HG02870 (cell line): ENCODE results near the gene FAM83F.
"Not testable (repeated sequence)": the region's sequence is repeated elsewhere in the genome, so short reads cannot be mapped to it uniquely, and the experiment has no call there.

Source experiments
- ATAC-seq: cut with Tn5 transposase; IDR thresholded peaks from one replicate; pipeline ENCODE4 v1.9.1; 2021; ENCODE audit warnings: mild to moderate bottlenecking, moderate library complexity; ENCODE audit not compliant: unreplicated experiment

Gene FAM83F

GRCh38 chr22:40009951-40010671 is 15.4 kb downstream of the FAM83F start:
- ATAC-seq = no peak

GRCh38 chr22:40010746-40011145 is 16.0 kb downstream of the FAM83F start:
- ATAC-seq = no peak

GRCh38 chr22:40014667-40015248 is 20.0 kb downstream of the FAM83F start:
- no peak for ATAC-seq

DNA sequence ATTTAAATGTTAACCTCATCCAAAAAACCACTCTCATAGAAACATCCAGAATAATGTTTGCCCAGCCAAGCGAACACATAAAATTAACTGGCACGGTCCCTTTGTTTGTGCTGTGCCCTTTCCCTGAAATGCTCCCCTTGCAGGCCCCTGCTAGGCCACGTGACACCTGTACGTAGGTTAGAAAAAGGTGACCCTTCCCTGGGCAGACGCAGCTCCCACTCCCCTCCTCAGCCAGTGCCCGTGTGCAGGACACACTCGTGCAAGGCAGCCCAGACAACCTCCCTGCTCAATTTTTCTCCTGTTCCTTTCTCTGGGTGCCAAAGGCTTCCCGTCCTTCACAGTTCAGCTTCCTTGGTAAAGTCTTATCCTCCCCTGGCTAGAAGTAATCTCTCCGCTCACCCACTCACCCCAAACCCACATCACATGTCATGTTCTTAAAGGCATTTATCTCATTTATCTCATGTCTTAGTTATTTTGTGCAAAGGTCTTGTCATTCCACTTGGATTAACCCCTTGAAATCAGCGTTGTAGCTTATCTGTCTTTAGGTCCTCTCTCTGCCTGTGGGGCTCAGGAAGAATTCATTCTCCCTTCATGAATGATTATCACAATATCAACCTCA is 20.7 kb downstream of the FAM83F start:
- ATAC-seq = no peak

DNA sequence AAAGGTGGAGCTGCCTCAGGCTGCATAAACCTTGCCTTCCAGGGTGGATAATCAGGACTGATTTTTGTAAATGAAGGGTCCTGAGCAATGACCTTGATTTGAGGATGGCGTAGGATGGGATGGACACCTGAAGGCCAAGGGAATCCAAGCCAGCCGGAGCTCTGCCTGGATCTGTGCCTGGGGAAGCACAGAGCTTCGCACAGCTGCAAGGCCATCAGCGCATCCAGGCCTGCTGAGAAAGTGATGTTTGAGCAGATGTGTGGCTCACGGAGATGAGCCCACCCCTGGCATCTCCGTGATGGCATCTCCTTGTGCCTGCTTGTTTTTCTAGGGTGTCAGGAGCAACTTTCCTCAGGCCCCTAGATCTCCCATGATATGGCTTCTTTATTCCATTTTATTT is 23.3 kb downstream of the FAM83F start:
- no peak for ATAC-seq

DNA sequence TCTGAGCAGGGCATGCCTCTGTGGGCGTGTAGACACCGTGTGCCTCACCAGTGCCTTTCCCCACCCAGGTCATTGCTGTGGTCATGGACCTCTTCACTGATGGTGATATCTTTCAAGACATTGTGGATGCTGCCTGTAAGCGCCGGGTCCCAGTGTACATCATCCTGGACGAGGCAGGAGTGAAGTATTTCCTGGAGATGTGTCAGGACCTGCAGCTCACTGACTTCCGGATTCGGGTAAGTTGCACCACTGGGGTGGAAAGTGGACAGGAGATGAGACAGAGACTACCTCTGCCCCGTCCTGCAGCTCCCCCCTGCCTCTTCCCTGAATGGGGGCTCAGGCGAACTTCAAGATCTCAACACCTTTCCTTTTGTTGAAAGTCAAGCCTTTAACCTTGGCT is 24.3 kb downstream of the FAM83F start:
- no peak for ATAC-seq

DNA sequence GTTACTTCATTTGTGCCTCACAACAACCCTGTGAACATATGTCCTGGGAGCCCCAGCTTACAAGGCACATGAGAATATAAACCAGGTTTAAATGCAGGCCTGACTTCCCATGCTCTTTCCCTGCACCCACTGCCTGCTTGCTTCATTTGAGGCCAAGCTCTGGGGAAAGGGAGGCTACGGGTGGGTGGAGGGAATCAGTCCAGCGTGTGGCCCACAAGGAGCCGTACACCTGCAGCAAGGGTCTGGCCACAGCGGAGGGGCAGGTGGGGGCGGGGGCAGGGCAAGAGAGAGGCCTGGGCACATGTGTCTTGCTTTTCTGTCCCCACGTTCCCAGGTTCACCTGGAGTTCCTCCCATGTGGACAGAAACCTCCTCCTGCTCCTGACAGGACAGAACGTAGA is 26.2 kb downstream of the FAM83F start:
- no peak for ATAC-seq

DNA sequence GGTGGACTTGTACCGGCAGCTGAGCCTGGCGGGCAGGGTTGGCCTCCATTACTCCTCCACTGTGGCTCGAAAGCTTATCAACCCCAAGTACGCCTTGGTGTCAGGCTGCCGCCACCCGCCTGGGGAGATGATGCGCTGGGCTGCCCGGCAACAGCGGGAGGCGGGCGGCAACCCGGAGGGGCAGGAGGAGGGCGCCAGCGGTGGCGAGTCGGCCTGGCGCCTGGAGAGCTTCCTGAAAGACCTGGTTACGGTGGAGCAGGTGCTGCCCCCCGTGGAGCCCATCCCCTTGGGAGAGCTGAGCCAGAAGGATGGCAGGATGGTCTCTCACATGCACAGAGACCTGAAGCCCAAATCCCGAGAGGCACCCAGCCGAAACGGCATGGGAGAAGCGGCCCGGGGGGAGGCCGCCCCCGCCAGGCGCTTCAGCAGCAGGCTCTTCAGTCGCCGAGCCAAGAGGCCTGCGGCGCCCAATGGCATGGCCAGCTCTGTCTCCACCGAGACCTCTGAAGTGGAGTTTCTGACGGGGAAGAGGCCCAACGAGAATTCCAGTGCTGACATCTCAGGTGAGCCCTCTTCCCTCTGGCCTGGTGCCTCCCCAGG is 26.7 kb downstream of the FAM83F start:
- ATAC-seq = no peak

DNA sequence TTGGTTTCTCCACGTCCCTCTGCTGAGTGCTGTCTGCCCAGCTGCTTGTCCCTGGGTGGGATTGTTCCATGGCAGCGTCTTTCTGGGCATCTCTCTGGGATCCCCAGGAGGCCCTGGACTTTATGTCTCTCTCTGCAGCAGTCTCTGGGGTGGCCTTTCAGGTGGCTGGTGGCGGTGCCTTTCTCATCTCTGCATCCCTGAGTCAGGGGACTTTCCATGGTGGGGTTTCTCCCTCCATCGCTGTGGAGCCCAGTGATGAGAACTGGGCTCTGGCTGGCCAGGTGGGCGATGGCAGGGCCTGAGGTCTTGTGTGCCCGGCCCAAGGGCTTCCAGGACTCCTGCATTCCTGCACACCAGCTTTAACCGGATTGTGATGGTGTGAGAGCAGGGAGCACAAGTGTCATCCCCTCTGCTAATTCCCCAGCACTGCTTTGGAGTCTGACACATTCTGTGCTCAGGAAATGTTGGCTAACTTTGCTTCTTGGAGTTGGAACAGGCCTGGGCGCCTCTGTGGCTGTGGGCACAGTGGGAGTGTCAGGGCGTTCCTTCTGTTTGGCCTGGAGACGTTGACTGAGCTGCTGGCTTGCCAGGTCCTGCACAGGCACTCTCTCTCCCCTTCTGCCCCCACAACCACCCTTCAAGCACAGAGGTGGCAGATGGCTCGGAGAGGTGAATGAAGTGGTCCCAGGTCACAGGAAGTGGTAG is 27.9 kb downstream of the FAM83F start:
- ATAC-seq = no peak

DNA sequence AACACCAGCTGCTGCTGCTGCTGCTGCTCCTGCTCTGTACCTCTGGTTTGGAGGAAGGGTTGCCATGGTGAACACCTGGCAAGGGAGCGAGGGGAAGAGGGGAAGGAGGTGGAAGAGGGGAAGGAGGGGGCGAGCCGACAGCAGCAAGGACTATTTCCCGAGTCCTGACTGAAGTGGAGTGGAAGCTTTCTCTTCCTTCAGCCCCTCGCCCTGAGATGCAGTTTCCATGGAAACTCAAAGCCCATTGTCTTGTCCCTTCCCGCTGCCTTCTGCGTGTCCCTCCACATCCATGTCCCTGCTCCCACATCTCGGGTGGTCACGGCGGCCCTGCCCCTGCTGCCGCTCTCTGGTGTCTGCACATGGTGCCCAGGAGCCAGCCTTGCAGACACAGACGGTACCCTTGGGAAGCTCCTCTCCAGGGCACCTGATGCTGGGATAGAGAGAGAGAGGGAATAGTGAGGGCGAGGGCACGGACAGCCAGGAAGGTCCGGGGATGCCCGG is 28.6 kb downstream of the FAM83F start:
- ATAC-seq = no peak

GRCh38 chr22:40024201-40025061 is 29.7 kb downstream of the FAM83F start:
- no peak for ATAC-seq

GRCh38 chr22:40025062-40025379 is 30.3 kb downstream of the FAM83F start:
- ATAC-seq = not testable (repeated sequence)

GRCh38 chr22:40025856-40026255 is 31.1 kb downstream of the FAM83F start:
- ATAC-seq = no peak

DNA sequence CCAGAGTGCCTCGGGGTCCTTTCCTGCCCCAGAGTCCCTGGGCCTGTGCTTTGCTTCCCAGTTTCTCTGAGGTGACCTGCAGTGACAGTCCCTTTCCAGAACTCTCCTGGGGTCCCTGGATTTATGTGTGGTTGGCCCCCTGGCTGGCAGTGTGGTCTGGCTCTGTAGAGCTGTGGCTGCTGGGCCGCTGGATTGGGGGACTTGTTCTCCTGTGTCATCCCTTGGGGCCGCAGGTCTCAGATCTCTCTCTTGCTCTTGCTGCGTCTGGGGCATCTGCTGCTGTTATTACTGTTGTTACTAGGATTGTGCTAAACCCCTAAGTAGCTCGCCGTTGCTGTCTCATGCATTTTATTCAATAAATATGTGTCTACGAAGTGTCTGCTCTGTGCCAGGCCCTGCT is 31.9 kb downstream of the FAM83F start:
- ATAC-seq = no peak

DNA sequence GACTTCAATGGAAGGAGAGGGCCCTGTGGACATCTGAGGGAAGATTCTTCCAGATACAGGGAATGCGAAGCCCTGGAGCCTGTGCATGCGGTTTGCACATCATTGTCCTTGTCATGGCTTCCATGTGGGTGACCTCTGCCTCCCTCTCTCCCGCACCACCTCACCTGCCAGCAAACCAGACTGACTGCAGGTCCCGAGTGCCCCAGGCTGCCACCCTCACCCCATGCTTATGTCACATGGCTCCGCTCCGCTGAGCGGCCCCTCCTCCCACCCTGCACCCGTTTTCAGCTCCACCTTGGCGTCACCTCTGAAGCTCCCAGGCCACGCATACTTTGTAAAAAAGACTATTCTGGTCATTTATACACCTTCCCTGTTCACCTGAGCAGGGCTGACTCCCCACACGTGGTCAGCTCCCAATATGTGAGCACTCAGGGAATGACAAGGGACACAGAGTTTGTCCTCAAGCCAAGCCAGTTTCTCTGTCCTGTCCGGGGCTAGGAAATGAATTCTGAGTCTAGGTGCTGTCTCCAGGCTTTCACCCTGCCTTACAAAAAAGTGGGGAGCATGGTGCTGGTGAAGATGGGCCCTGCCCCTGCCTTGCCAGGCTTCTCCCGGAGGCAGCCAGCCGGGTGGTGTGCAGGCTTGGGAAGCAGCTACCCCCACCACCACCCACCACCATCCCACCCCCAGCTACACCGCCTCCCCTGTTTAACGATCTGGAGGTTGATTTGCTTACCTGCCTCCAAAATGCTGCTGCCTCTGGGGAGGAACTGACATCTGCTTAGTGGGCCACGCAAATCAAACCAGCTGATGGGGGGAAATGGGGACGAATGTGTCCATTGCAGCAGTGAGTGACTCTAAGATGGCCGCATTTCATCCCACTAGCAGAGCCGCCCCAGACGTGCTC is 32.7 kb downstream of the FAM83F start:
- ATAC-seq = no peak

DNA sequence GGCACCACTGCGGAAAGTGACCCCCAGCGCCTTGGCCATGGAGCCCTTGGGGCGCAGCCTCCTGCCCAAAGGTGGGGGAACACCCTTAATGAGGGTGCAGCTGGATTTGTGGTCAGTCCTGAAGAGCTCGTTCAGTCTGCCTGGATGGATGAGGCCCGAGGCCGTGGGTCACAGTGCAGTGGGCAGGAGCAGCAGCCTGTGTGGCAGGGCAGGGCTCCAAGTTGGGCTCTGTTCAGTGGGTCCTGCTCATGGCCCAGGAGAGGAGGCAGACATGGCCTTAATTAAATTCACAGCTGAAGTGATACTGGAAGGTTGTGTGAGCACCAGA is 33.3 kb downstream of the FAM83F start:
- no peak for ATAC-seq

DNA sequence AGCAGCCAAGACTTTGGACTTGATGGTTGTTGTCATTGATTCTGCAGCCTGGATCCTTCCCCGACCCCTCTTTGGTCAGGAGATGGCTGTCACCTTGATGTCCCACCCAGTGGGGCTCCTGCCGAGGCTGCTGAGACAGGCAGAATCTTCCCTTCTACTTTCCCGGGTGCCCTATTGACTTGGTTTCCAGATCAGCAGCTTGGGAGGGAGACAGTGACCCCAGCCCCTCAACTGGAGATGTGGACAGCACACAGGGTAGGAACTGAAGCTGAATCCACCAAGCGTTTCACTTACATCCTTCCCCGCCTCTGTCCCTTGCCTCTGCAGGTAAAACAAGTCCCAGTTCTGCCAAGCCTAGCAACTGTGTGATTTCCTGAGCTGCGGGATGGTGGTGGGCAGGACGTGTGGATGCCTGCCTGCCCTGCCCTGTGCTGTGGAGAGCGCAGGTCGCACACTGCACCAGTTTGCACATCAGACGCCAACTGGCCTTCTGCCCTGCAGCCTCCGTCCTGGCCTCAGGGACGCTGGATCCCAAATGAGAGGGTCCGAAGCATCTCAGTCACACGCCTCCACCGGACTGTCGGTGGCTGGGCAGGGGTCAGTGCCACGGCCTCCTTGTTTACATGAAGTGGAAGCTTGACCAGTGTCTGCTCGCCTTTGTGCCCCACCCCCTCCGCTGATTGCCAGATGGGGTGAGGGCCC is 34.6 kb downstream of the FAM83F start:
- ATAC-seq = no peak

DNA sequence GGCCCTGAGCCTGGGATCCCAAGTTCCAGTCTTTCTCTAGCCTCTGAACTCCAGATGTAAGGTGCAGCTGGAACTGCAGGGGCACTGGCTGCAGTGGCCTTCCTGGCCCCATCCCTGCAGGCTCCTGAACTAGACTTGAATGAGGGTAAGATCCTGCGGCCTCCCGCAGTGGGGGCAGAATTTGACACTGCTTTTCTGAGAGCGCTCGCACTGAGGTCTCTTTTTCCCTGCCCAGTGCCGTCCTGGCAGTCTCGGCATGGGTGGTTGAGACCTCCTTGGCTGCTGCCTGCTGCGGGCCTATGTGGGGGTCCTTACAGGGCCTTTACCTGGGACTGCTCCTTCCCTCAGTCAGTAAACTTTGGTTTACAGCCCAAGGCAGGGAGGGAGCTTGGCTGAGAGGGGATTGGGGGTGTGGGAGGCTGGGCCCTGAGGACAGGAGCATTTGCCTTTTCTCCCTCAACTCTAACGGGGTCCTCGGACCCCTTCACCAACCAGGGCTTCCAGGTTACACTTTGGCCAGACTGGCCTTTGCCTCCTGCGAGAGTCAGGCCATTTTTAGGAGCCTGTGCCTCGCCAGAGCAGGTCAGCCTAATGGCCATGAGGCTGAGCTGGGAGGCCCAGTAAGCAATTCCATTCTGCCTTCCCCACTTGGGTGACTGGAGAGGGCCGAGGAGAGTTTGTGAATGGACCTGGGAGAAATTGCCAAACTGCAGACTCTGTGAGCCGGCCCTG is 35.4 kb downstream of the FAM83F start:
- ATAC-seq = no peak
